NB4 (cell line): ENCODE results near the gene FAM236B.
"Not testable (repeated sequence)": the region's sequence is repeated elsewhere in the genome, so short reads cannot be mapped to it uniquely, and the experiment has no call there.

Experiments used
- MYC ChIP-seq: IDR thresholded peaks from 2 replicates; pipeline ENCODE4 v1.6.1; 2011; ENCODE audit warnings: low read depth, low read length
- POLR2A ChIP-seq: IDR thresholded peaks from 2 replicates; pipeline ENCODE4 v1.6.1; 2011; ENCODE audit warnings: mild to moderate bottlenecking; ENCODE audit not compliant: insufficient read length; ENCODE audit errors: extremely low read depth
- TF ChIP-seq, protein P1 (sequence below): IDR thresholded peaks from one replicate; pipeline ENCODE4 v1.5.1; 2012; ENCODE audit warnings: low read depth, low read length
- TF ChIP-seq, protein P2 (sequence below): IDR thresholded peaks from 2 replicates; pipeline ENCODE4 v1.6.1; 2011; ENCODE audit warnings: low read depth, low read length

GRCh38 chrX:72788142-72788541 lies 5.7 kb upstream of the FAM236B start:
- TF ChIP-seq, protein P1, sequence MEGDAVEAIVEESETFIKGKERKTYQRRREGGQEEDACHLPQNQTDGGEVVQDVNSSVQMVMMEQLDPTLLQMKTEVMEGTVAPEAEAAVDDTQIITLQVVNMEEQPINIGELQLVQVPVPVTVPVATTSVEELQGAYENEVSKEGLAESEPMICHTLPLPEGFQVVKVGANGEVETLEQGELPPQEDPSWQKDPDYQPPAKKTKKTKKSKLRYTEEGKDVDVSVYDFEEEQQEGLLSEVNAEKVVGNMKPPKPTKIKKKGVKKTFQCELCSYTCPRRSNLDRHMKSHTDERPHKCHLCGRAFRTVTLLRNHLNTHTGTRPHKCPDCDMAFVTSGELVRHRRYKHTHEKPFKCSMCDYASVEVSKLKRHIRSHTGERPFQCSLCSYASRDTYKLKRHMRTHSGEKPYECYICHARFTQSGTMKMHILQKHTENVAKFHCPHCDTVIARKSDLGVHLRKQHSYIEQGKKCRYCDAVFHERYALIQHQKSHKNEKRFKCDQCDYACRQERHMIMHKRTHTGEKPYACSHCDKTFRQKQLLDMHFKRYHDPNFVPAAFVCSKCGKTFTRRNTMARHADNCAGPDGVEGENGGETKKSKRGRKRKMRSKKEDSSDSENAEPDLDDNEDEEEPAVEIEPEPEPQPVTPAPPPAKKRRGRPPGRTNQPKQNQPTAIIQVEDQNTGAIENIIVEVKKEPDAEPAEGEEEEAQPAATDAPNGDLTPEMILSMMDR: not testable (repeated sequence)
- TF ChIP-seq POLR2A, MYC: not testable (repeated sequence)
- TF ChIP-seq, protein P2, sequence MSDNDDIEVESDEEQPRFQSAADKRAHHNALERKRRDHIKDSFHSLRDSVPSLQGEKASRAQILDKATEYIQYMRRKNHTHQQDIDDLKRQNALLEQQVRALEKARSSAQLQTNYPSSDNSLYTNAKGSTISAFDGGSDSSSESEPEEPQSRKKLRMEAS: not testable (repeated sequence)
